ENCODE results near the gene ITIH5.

DNA sequence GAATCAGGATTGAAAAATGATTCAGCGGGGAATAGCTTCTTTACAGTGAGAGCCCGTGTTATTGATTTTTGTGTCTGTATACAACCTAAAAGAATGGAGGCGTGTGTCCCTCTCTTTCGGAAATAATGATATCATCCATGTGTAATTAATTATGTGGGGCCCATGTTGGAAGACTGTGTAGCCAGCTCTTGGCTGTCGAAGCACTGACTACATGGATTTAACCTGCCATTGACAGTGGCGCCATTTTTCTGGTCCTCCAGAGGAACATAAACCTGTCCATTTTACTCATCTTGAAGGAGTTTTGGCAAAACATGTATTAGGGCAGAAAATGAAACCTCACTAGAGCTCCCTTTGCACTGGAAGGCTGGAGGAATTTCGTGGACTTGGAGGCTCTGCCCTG, 119.6 kb downstream of the ITIH5 start:
- no peak for TF ChIP-seq POLR2A (IDR thresholded peaks at IDR 0.05)
- TF ChIP-seq, protein P1, sequence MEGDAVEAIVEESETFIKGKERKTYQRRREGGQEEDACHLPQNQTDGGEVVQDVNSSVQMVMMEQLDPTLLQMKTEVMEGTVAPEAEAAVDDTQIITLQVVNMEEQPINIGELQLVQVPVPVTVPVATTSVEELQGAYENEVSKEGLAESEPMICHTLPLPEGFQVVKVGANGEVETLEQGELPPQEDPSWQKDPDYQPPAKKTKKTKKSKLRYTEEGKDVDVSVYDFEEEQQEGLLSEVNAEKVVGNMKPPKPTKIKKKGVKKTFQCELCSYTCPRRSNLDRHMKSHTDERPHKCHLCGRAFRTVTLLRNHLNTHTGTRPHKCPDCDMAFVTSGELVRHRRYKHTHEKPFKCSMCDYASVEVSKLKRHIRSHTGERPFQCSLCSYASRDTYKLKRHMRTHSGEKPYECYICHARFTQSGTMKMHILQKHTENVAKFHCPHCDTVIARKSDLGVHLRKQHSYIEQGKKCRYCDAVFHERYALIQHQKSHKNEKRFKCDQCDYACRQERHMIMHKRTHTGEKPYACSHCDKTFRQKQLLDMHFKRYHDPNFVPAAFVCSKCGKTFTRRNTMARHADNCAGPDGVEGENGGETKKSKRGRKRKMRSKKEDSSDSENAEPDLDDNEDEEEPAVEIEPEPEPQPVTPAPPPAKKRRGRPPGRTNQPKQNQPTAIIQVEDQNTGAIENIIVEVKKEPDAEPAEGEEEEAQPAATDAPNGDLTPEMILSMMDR (IDR thresholded peaks at IDR 0.05): no peak
